Hematopoietic multipotent progenitor cell (in vitro differentiated cells): Measurements from ENCODE around the gene C4orf50. TPM values are rescaled to one million over a fixed set of nuclear protein-coding genes. Genes with fewer than 3 reads are reported as not detected.
"Not testable (repeated sequence)": the region's sequence is repeated elsewhere in the genome, so short reads cannot be mapped to it uniquely, and the experiment has no call there.

Source experiments
- DNase-seq, 3 donors: peaks; one replicate each; pipeline ENCODE4 v3.0.0-alpha.2; 2011 to 2015; ENCODE audit warnings: low read depth in 2 of 3, low spot score in 2 of 3
- total RNA-seq: library from RNA; depleted of rRNA; stranded (reverse); fragments of >200 nt; gene quantifications from one replicate; pipeline ENCODE4 v1.2.3, GENCODE V29; 2012

Gene C4orf50
- total RNA-seq, 1 donor = under 0.01 TPM

- DNase-seq = no peak
Observed at GRCh38 chr4:5954056-5954760, 64.0 kb downstream of the C4orf50 start.

- DNase-seq = no peak
Observed at GRCh38 chr4:5952975-5953951, 65.0 kb downstream of the C4orf50 start.

- DNase-seq = no peak
Observed at GRCh38 chr4:5952286-5952974, 65.8 kb downstream of the C4orf50 start.

GRCh38 chr4:5946653-5947052 lies 71.6 kb downstream of the C4orf50 start:
- not testable (repeated sequence) for DNase-seq

- no peak for DNase-seq
Observed at GRCh38 chr4:5945936-5946335, 72.3 kb downstream of the C4orf50 start.

- DNase-seq = no peak
Observed at GRCh38 chr4:5945171-5945570, 73.1 kb downstream of the C4orf50 start.

GRCh38 chr4:5943561-5943960 lies 74.7 kb downstream of the C4orf50 start:
- no peak for DNase-seq

GRCh38 chr4:5942947-5943346 lies 75.3 kb downstream of the C4orf50 start:
- DNase-seq = no peak

GRCh38 chr4:5941601-5942000 lies 76.6 kb downstream of the C4orf50 start:
- DNase-seq = no peak

GRCh38 chr4:5940470-5941203 lies 77.6 kb downstream of the C4orf50 start:
- no peak for DNase-seq

- DNase-seq = no peak
Observed at GRCh38 chr4:5933996-5934831, 84.0 kb downstream of the C4orf50 start.

GRCh38 chr4:5933116-5933515 lies 85.1 kb downstream of the C4orf50 start:
- no peak for DNase-seq

- no peak for DNase-seq
Observed at GRCh38 chr4:5932035-5932568, 86.1 kb downstream of the C4orf50 start.

GRCh38 chr4:5931526-5931925 lies 86.7 kb downstream of the C4orf50 start:
- DNase-seq = no peak

- no peak for DNase-seq
Observed at GRCh38 chr4:5930876-5931275, 87.4 kb downstream of the C4orf50 start.

- no peak for DNase-seq
Observed at GRCh38 chr4:5930456-5930855, 87.8 kb downstream of the C4orf50 start.

- no peak for DNase-seq
Observed at GRCh38 chr4:5928844-5929420, 89.3 kb downstream of the C4orf50 start.

GRCh38 chr4:5928274-5928673 lies 90.0 kb downstream of the C4orf50 start:
- no peak for DNase-seq

- no peak for DNase-seq
Observed at GRCh38 chr4:5927747-5928146, 90.5 kb downstream of the C4orf50 start.
